ENCODE measurements around the gene YY1.

DNA sequence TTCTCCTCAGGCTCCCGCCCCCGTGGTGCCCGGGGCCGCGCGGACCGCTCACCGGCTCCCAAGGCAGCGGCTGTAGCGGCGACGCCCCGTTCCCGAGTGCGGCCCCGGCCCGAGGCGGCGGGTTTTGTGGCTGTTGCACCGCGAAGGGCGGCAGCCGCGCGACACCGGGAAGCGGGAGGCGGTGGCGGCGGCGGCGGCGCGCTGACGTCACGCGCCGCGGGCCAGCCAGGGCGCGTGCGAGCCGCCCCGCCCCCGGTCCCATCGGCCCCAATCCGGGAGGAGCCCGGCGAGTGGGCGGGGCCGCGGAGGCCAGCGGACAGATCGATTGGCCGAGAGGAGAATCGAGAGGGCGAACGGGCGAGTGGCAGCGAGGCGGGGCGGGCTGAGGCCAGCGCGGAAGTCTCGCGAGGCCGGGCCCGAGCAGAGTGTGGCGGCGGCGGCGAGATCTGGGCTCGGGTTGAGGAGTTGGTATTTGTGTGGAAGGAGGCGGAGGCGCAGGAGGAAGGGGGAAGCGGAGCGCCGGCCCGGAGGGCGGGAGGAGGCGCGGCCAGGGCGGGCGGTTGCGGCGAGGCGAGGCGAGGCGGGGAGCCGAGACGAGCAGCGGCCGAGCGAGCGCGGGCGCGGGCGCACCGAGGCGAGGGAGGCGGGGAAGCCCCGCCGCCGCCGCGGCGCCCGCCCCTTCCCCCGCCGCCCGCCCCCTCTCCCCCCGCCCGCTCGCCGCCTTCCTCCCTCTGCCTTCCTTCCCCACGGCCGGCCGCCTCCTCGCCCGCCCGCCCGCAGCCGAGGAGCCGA, at the start of gene YY1:
- TF ChIP-seq POLR2A (IDR thresholded peaks at IDR 0.05), result peak in 2 of 3 donors; percentile 54 to 72
- peak in 4 of 11 experiments; percentile 28 to 57 (median 40) for TF ChIP-seq CTCF (IDR thresholded peaks at IDR 0.05 in 8 of 11, conservative IDR thresholded peaks at IDR 0.05 in 3 of 11)
- peak; percentile 93 to 96 (median 95) for TF ChIP-seq POLR2AphosphoS5 (IDR thresholded peaks at IDR 0.05)
